H1 (cell line): ENCODE data around the gene SERAC1. TPM values are rescaled to one million over a fixed set of nuclear protein-coding genes. Genes with fewer than 3 reads are reported as not detected.

ENCODE experiments used
- CTCF ChIA-PET: fragments of 300-600 bp; sonication (Branson Sonifier 250); formaldehyde crosslinking; loops from one replicate; lab custom pipeline; 2021; ENCODE audit not compliant: partially characterized antibody; lab: Charles Lee
- POLR2A ChIA-PET: fragments of 300-600 bp; sonication (Branson Sonifier 250); formaldehyde crosslinking; loops from one replicate; lab custom pipeline; 2021; ENCODE audit warnings: inconsistent platforms; ENCODE audit not compliant: partially characterized antibody; lab: Charles Lee
- DNase-seq, 2 experiments: peaks; one replicate each; pipeline versions ENCODE4 v3.0.0 to v3.0.0-alpha.2; 2010 to 2022; ENCODE audit warnings: low spot score in 2 of 2, low read depth in 1 of 2, mixed read lengths in 1 of 2
- FAIRE-seq: peaks from 2 replicates; lab custom pipeline; 2011; peaks lifted over from hg19 to GRCh38; lab: Jason Lieb, UNC
- H2AFZ ChIP-seq: 2 replicates; pipeline ENCODE4 v1.8.1; 2012; ENCODE audit warnings: low read length, inconsistent platforms
- H2AK5ac ChIP-seq: 2 replicates; pipeline ENCODE4 v1.6.1; 2013; ENCODE audit warnings: low read depth, low read length
- H2BK120ac ChIP-seq: replicated peaks from 2 replicates; pipeline ENCODE3; 2013; ENCODE audit warnings: low read depth, low read length, inconsistent platforms
- H2BK12ac ChIP-seq: 2 replicates; pipeline ENCODE4 v1.6.1; 2013; ENCODE audit warnings: low read depth, low read length
- H2BK15ac ChIP-seq: 2 replicates; pipeline ENCODE4 v1.6.1; 2013; ENCODE audit warnings: low read length
- H2BK20ac ChIP-seq: 2 replicates; pipeline ENCODE4 v1.6.1; 2013; ENCODE audit warnings: low read length
- H2BK5ac ChIP-seq: 2 replicates; pipeline ENCODE4 v1.6.1; 2013; ENCODE audit warnings: low read depth, low read length
- H3K14ac ChIP-seq: 2 replicates; pipeline ENCODE4 v1.6.1; 2013; ENCODE audit warnings: inconsistent platforms; ENCODE audit not compliant: insufficient read length
- H3K18ac ChIP-seq: 2 replicates; pipeline ENCODE4 v1.6.1; 2013; ENCODE audit warnings: low read length; ENCODE audit errors: extremely low read depth
- H3K23ac ChIP-seq: 2 replicates; pipeline ENCODE4 v1.6.1; 2013; ENCODE audit warnings: inconsistent platforms; ENCODE audit not compliant: insufficient read length
- H3K23me2 ChIP-seq: 2 replicates; pipeline ENCODE4 v1.6.1; 2013; ENCODE audit warnings: low read depth, low read length
- H3K27ac ChIP-seq: 2 replicates; pipeline ENCODE4 v1.6.1; 2011; ENCODE audit warnings: low read depth, low read length, inconsistent platforms
- H3K27me3 ChIP-seq, 4 experiments: replicated peaks in 1 of 4; 1 replicate in 1 of 4; 2 replicates in 3 of 4; pipeline versions ENCODE4 v1.6.1 to v1.8.1; 2011 to 2013; ENCODE audit warnings: low read length in 3 of 4, mild to moderate bottlenecking in 3 of 4, inconsistent platforms in 2 of 4, mixed read lengths in 2 of 4, moderate library complexity in 1 of 4; ENCODE audit not compliant: control insufficient read depth in 3 of 4, insufficient read depth in 3 of 4; ENCODE audit errors: extremely low read depth in 1 of 4
- H3K36me3 ChIP-seq, 4 experiments: 2 replicates each; pipeline versions ENCODE4 v1.6.1 to v1.8.1; 2011 to 2013; ENCODE audit warnings: mild to moderate bottlenecking in 4 of 4, low read length in 3 of 4, moderate library complexity in 2 of 4, control low read depth in 1 of 4, inconsistent platforms in 1 of 4; ENCODE audit not compliant: insufficient read depth in 4 of 4, control insufficient read depth in 2 of 4
- H3K4ac ChIP-seq: replicated peaks from 2 replicates; pipeline ENCODE3; 2013; ENCODE audit warnings: low read length, low read depth, mixed read lengths, inconsistent platforms; ENCODE audit not compliant: insufficient read length
- H3K4me1 ChIP-seq, 4 experiments: replicated peaks in 1 of 4; 1 replicate in 1 of 4; 2 replicates in 3 of 4; pipeline versions ENCODE4 v1.6.1 to v1.8.1; 2011 to 2013; ENCODE audit warnings: low read length in 3 of 4, inconsistent platforms in 2 of 4, mixed read lengths in 1 of 4; ENCODE audit not compliant: insufficient read depth in 4 of 4, control insufficient read depth in 3 of 4
- H3K4me2 ChIP-seq, 2 experiments: 2 replicates each; pipeline versions ENCODE4 v1.6.1 to v1.8.1; 2011 to 2013; ENCODE audit warnings: low read depth in 2 of 2, low read length in 2 of 2, control low read depth in 1 of 2, inconsistent platforms in 1 of 2, mild to moderate bottlenecking in 1 of 2; ENCODE audit not compliant: insufficient read depth in 1 of 2
- H3K4me3 ChIP-seq, 4 experiments: fragments of 200-600, 300-600 bp in 1 of 4; sonication (generic), shearing (Covaris generic), sonication (Bioruptor Twin) in 1 of 4; 2 replicates each; pipeline versions ENCODE4 v1.5.1 to v1.8.1; 2011 to 2016; ENCODE audit warnings: low read length in 4 of 4, low read depth in 3 of 4, control low read depth in 2 of 4, inconsistent platforms in 2 of 4, mild to moderate bottlenecking in 2 of 4, mixed read lengths in 1 of 4, moderate library complexity in 1 of 4; ENCODE audit not compliant: insufficient read depth in 2 of 4; ENCODE audit errors: extremely low read depth in 1 of 4
- H3K56ac ChIP-seq: replicated peaks from 2 replicates; pipeline ENCODE3; 2013; ENCODE audit warnings: low read depth, mild to moderate bottlenecking, mixed read lengths, low read length, inconsistent platforms; ENCODE audit not compliant: insufficient read length
- H3K79me1 ChIP-seq: 2 replicates; pipeline ENCODE4 v1.6.1; 2013; ENCODE audit warnings: low read depth, low read length, control low read depth
- H3K79me2 ChIP-seq, 2 experiments: 2 replicates each; pipeline versions ENCODE4 v1.6.1 to v1.8.1; 2012 to 2013; ENCODE audit warnings: low read length in 2 of 2, mild to moderate bottlenecking in 2 of 2, inconsistent platforms in 1 of 2; ENCODE audit not compliant: insufficient read depth in 2 of 2, control insufficient read depth in 1 of 2
- H3K9ac ChIP-seq, 4 experiments: replicated peaks in 1 of 4; 1 replicate in 1 of 4; 2 replicates in 3 of 4; pipeline versions ENCODE4 v1.6.1 to v1.8.1; 2011 to 2013; ENCODE audit warnings: low read depth in 3 of 4, low read length in 3 of 4, control low read depth in 2 of 4, mild to moderate bottlenecking in 2 of 4, moderate library complexity in 2 of 4, inconsistent platforms in 1 of 4; ENCODE audit errors: extremely low read depth in 1 of 4
- H3K9me3 ChIP-seq, 2 experiments: 2 replicates each; pipeline versions ENCODE4 v1.6.1 to v1.8.1; 2012 to 2013; ENCODE audit warnings: mild to moderate bottlenecking in 2 of 2, moderate library complexity in 2 of 2, control low read depth in 1 of 2, inconsistent platforms in 1 of 2, low read depth in 1 of 2, low read length in 1 of 2, mixed read lengths in 1 of 2; ENCODE audit not compliant: insufficient read depth in 2 of 2
- H4K20me1 ChIP-seq, 2 experiments: replicated peaks in 1 of 2; 2 replicates each; pipeline versions ENCODE3 to v1.8.1; 2011 to 2013; ENCODE audit warnings: inconsistent platforms in 2 of 2, low read length in 2 of 2, mild to moderate bottlenecking in 1 of 2; ENCODE audit not compliant: insufficient read depth in 2 of 2, control insufficient read depth in 1 of 2
- H4K5ac ChIP-seq: 2 replicates; pipeline ENCODE4 v1.6.1; 2013; ENCODE audit warnings: low read length, low read depth, mixed read lengths, inconsistent platforms; ENCODE audit not compliant: insufficient read length
- H4K8ac ChIP-seq: 2 replicates; pipeline ENCODE4 v1.8.0; 2013; ENCODE audit warnings: mild to moderate bottlenecking, moderate library complexity, low read length, inconsistent platforms; ENCODE audit not compliant: insufficient read depth; ENCODE audit errors: extremely low read depth
- H4K91ac ChIP-seq: replicated peaks from 2 replicates; pipeline ENCODE3; 2013; ENCODE audit warnings: low read length, mixed read lengths, inconsistent platforms; ENCODE audit not compliant: insufficient read length
- ASH2L ChIP-seq: fragments of 200-600, 300-600 bp; sonication (generic); IDR thresholded peaks from one replicate; pipeline ENCODE4 v1.7.1; 2017; ENCODE audit warnings: low read length
- BACH1 ChIP-seq: IDR thresholded peaks from 2 replicates; pipeline ENCODE4 v1.6.1; 2012; ENCODE audit warnings: low read length, improper control_type of control experiment
- CHD1 ChIP-seq: IDR thresholded peaks from 2 replicates; pipeline ENCODE4 v1.6.1; 2012; ENCODE audit warnings: low read depth, low read length, improper control_type of control experiment
- E2F6 ChIP-seq: IDR thresholded peaks from 2 replicates; pipeline ENCODE4 v1.6.1; 2012; ENCODE audit warnings: inconsistent platforms
- GTF2F1 ChIP-seq: IDR thresholded peaks from 2 replicates; pipeline ENCODE4 v1.6.1; 2012; ENCODE audit warnings: low read depth, low read length, improper control_type of control experiment, borderline replicate concordance
- KDM4A ChIP-seq: IDR thresholded peaks from one replicate; pipeline ENCODE4 v1.7.1; 2012; ENCODE audit warnings: low read depth, mild to moderate bottlenecking, moderate library complexity, low read length, inconsistent platforms; ENCODE audit not compliant: severe bottlenecking
- POLR2AphosphoS5 ChIP-seq: IDR thresholded peaks from 2 replicates; pipeline ENCODE4 v1.6.1; 2011; ENCODE audit warnings: low read depth, low read length
- WGBS, 2 experiments: shearing (Covaris generic) in 1 of 2; methylation state at CpG; one replicate each; pipeline versions ENCODE4 v1.1.6 to v1.1.7; 2013 to 2015; ENCODE audit warnings: low lambda C conversion rate in 2 of 2, mixed read lengths in 2 of 2, inconsistent platforms in 1 of 2, low coverage in 1 of 2, missing lambda C conversion rate in 1 of 2; ENCODE audit not compliant: insufficient replicate concordance in 2 of 2, insufficient coverage in 1 of 2, insufficient read length in 1 of 2; ENCODE audit errors: extremely low coverage in 1 of 2, missing lambda C conversion rate in 1 of 2; 5-methylcytosine and 5-hydroxymethylcytosine counted together
- polyA plus RNA-seq, 7 experiments: library from polyadenylated mRNA; depleted of rRNA in 3 of 7; stranded (reverse) in 5 of 7; unstranded in 2 of 7; fragments of >200 nt in 5 of 7; fragments of 200-250 nt in 2 of 7; gene quantifications; 1 replicate in 5 of 7; 2 replicates in 1 of 7; 4 replicates in 1 of 7; pipeline versions ENCODE4 v1.2.1 to v1.2.3, GENCODE V29; 2011 to 2013; ENCODE audit warnings: missing spikeins in 2 of 7, mixed read lengths in 2 of 7
- total RNA-seq: library from RNA; stranded (reverse); fragmentation: NEBNext Ultra II Directional; extraction: Animal tissue kit (Norgen Biotek cat#: 25700); gene quantifications from 2 replicates; pipeline ENCODE4 v1.2.1, GENCODE V29; 2021
- TF ChIP-seq, protein P1 (sequence below): IDR thresholded peaks from 2 replicates; pipeline ENCODE4 v1.6.1; 2012; ENCODE audit warnings: inconsistent platforms
- TF ChIP-seq, protein P2 (sequence below): IDR thresholded peaks from 2 replicates; pipeline ENCODE4 v1.6.1; 2012; ENCODE audit warnings: low read length, inconsistent platforms

The SERAC1 gene
- total and polyA plus RNA-seq, 2 of the 8 experiments (the other 6 are each of a cell fraction or from before 2014, with no cell fraction given): 7.3 to 9.0 TPM

DNA sequence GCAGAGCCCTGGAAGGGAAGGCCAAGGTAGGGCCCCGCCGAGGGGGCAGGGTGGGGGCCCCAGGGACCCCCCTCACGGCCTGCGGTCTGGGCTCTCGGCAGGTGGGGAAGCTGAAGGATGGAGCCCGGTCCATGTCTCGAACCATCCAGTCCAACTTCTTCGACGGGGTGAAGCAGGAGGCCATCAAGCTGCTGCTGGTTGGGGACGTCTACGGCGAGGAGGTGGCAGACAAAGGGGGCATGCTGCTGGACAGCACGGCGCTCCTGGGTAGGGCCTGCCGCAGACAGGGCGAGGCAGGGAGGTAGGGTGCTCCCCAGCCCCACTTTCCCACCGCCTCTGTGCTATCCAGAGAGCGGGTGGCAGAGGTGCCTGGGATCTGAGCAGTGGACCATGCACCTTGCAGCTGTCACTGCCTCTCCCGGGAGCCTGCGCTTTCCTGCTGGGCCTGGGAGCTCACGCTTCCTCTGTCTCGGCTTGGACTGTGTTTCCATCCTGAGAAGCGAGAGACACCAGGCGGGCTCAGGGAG, 103.3 kb downstream of the SERAC1 start:
- H4K5ac ChIP-seq: no peak overlapping the region
- ChIA-PET CTCF (interaction anchor here (1.9 to 6.4 kb wide), 2 partner anchors 9 to 21 kb away, joined by 4 to 54 read pairs; no protein-coding TSS in a partner anchor), POLR2A (no interaction called here)
- no peaks in the 10 kb centered on the region for H3K79me2 ChIP-seq
- no peak overlapping the region for H3K18ac ChIP-seq
- FAIRE-seq (no peak), DNase-seq (no peak)
- no peaks in the 10 kb centered on the region for H3K9me3 ChIP-seq
- 85% methylated on average over 16 of the region's 24 CpGs; no CpG with 5 or more reads in 1 of the 2 experiments for WGBS, 2 experiments
- H3K23me2 ChIP-seq: no peaks in the 10 kb centered on the region; the same call in 1 of the 2 replicates
- no peak overlapping the region for H3K56ac ChIP-seq
- H2BK20ac ChIP-seq: no peak overlapping the region
- H3K27me3 ChIP-seq: no peaks in the 10 kb centered on the region
- no peak overlapping the region for H2BK5ac ChIP-seq
- peaks cover 0 to 4% (median under 1%) of the 10 kb centered on the region in 4 experiments; a peak in 1 of 7 replicates for H3K4me1 ChIP-seq
- H3K4me3 ChIP-seq: no peak overlapping the region
- H3K4me2 ChIP-seq: no peak overlapping the region
- no peak overlapping the region for H2BK12ac ChIP-seq
- no peak overlapping the region for H2BK15ac ChIP-seq
- no peak overlapping the region for H3K4ac ChIP-seq
- no peak overlapping the region for H2AFZ ChIP-seq
- H2AK5ac ChIP-seq: no peak overlapping the region
- H4K91ac ChIP-seq: no peak overlapping the region
- no peak overlapping the region for H3K14ac ChIP-seq
- H2BK120ac ChIP-seq: no peak overlapping the region
- no peak overlapping the region for H3K23ac ChIP-seq
- no peak overlapping the region for H4K8ac ChIP-seq
- H3K27ac ChIP-seq: no peak overlapping the region
- H3K36me3 ChIP-seq: no peaks in the 10 kb centered on the region
- no peaks in the 10 kb centered on the region for H3K79me1 ChIP-seq
- H3K9ac ChIP-seq: no peak overlapping the region
- H4K20me1 ChIP-seq: no peaks in the 10 kb centered on the region
- TF ChIP-seq BACH1: no peak
- TF ChIP-seq E2F6: no peak
- TF ChIP-seq, protein P1, sequence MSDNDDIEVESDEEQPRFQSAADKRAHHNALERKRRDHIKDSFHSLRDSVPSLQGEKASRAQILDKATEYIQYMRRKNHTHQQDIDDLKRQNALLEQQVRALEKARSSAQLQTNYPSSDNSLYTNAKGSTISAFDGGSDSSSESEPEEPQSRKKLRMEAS: no peak
- TF ChIP-seq KDM4A: no peak
- TF ChIP-seq, protein P2, sequence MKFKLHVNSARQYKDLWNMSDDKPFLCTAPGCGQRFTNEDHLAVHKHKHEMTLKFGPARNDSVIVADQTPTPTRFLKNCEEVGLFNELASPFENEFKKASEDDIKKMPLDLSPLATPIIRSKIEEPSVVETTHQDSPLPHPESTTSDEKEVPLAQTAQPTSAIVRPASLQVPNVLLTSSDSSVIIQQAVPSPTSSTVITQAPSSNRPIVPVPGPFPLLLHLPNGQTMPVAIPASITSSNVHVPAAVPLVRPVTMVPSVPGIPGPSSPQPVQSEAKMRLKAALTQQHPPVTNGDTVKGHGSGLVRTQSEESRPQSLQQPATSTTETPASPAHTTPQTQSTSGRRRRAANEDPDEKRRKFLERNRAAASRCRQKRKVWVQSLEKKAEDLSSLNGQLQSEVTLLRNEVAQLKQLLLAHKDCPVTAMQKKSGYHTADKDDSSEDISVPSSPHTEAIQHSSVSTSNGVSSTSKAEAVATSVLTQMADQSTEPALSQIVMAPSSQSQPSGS: no peak
- no peak for TF ChIP-seq GTF2F1
- TF ChIP-seq ASH2L: no peak
- TF ChIP-seq CHD1: no peak
- TF ChIP-seq POLR2AphosphoS5: no peak
